Sigmoid colon (tissue), 3 donors: ENCODE results near the gene RNF144A.

ENCODE experiments used
- POLR2A ChIP-seq, 2 donors: fragments of 450-650 bp; IDR thresholded peaks; one replicate each; pipeline ENCODE4 v1.6.1; 2016; ENCODE audit warnings: antibody characterized with exemption in 2 of 2, mild to moderate bottlenecking in 2 of 2, moderate library complexity in 2 of 2
- TF ChIP-seq, protein P1 (sequence below), 4 experiments: fragments of 450-650 bp in 3 of 4; fragments of 200-600 bp in 1 of 4; IDR thresholded peaks; one replicate each; pipeline ENCODE4 v1.5.1; 2016 to 2019; ENCODE audit warnings: antibody characterized with exemption in 4 of 4, mild to moderate bottlenecking in 3 of 4, moderate library complexity in 2 of 4

DNA sequence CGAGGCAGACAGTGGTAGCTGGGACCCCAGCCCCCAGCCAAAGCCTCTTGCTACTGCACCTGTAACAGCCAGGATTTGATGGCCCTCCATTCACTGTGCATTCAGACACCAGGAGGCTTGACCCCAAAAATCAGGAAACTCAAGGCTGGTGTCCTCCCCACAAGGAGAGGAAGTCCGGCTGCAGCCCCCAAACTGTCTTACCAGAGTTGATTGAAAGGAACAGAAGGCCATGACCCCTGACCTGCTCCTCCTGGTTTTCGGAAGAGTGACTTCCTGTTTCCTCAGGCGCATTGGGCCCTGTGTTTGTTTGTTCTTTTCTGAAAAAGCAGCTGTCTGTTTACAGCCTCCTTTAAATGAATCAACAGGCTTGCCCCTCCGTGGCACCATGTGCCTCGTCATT, 111.6 kb downstream of the RNF144A start:
- TF ChIP-seq, protein P1, sequence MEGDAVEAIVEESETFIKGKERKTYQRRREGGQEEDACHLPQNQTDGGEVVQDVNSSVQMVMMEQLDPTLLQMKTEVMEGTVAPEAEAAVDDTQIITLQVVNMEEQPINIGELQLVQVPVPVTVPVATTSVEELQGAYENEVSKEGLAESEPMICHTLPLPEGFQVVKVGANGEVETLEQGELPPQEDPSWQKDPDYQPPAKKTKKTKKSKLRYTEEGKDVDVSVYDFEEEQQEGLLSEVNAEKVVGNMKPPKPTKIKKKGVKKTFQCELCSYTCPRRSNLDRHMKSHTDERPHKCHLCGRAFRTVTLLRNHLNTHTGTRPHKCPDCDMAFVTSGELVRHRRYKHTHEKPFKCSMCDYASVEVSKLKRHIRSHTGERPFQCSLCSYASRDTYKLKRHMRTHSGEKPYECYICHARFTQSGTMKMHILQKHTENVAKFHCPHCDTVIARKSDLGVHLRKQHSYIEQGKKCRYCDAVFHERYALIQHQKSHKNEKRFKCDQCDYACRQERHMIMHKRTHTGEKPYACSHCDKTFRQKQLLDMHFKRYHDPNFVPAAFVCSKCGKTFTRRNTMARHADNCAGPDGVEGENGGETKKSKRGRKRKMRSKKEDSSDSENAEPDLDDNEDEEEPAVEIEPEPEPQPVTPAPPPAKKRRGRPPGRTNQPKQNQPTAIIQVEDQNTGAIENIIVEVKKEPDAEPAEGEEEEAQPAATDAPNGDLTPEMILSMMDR (IDR thresholded peaks at IDR 0.05), result no peak
- TF ChIP-seq POLR2A (IDR thresholded peaks at IDR 0.05), result no peak
